ENCODE measurements around the gene PRKCA. TPM values are rescaled to one million over a fixed set of nuclear protein-coding genes. Genes with fewer than 3 reads are reported as not detected.

PRKCA gene
- total and polyA plus RNA-seq, 9 of the 15 experiments (the other 6 are each of a cell fraction or from before 2014, with no cell fraction given): 3.2 to 33.0 (median 17.8) TPM

- TF ChIP-seq GMEB1 (CRISPR knock-in tag; IDR thresholded peaks at IDR 0.05) (no peak), ELK3 (CRISPR knock-in tag; IDR thresholded peaks at IDR 0.05) (no peak), STAG1 (CRISPR knock-in tag; IDR thresholded peaks at IDR 0.05; ENCODE audit: borderline replicate concordance) (no peak), ZNF24 (IDR thresholded peaks at IDR 0.05) (no peak), TARDBP (IDR thresholded peaks at IDR 0.05) (no peak), ERF (CRISPR knock-in tag; IDR thresholded peaks at IDR 0.05) (no peak), NCOA4 (IDR thresholded peaks at IDR 0.05; ENCODE audit: partially characterized antibody) (no peak), IRF1 (CRISPR knock-in tag; IDR thresholded peaks at IDR 0.05; ENCODE audit: borderline replicate concordance) (no peak), CLOCK (CRISPR knock-in tag; IDR thresholded peaks at IDR 0.05; ENCODE audit: borderline replicate concordance) (no peak), FOXA3 (CRISPR knock-in tag; conservative IDR thresholded peaks at IDR 0.05 in 1 of 2, IDR thresholded peaks at IDR 0.05 in 1 of 2) (no peak), GTF2F1 (IDR thresholded peaks at IDR 0.05; ENCODE audit: low read depth, low read length) (no peak), ATF4 (CRISPR knock-in tag; IDR thresholded peaks at IDR 0.05) (no peak), HMBOX1 (IDR thresholded peaks at IDR 0.05) (no peak), ZZZ3 (IDR thresholded peaks at IDR 0.05) (no peak)
These were observed at the start of gene PRKCA (continued) for GRCh38 chr17:66301864-66302741.

All from K562 (cell line).